PC-9 (cell line): ENCODE results near the gene AKR1A1. TPM values are rescaled to one million over a fixed set of nuclear protein-coding genes. Genes with fewer than 3 reads are reported as not detected.

Source experiments
- Bru-seq: library from RNA; stranded (reverse); fragments of 400-500 nt; gene quantifications from one replicate; lab custom pipeline; 2021; lab: Mats Ljungman, UMichigan
- BruChase-seq, 2 experiments: library from RNA; stranded (reverse); fragments of 400-500 nt; gene quantifications; one replicate each; lab custom pipeline; 2021; lab: Mats Ljungman, UMichigan
- BruUV-seq: library from RNA; stranded (reverse); fragments of 400-500 nt; replicated peaks from 2 replicates; lab custom pipeline; 2021; lab: Mats Ljungman, UMichigan
- CTCF ChIA-PET: fragments of 300-600 bp; sonication (Branson Sonifier 250); formaldehyde crosslinking; loops from one replicate; lab custom pipeline; 2022; ENCODE audit warnings: antibody characterized with exemption; lab: Charles Lee
- POLR2A ChIA-PET: fragments of 300-600 bp; sonication (Branson Sonifier 250); formaldehyde crosslinking; loops from one replicate; lab custom pipeline; 2022; ENCODE audit warnings: antibody characterized with exemption; ENCODE audit not compliant: unreplicated experiment; lab: Charles Lee
- DNase-seq, 2 experiments: peaks; one replicate each; pipeline versions ENCODE4 v3.0.0 to v3.0.0-alpha.2; 2015 to 2022; ENCODE audit warnings: mixed read lengths in 1 of 2
- H2AFZ ChIP-seq: fragments of 200-600 bp; sonication (generic); 2 replicates; pipeline ENCODE4 v1.8.1; 2017; ENCODE audit warnings: antibody characterized with exemption
- H3F3A ChIP-seq: fragments of 200-600 bp; sonication (generic); 2 replicates; pipeline ENCODE4 v1.8.1; 2017; ENCODE audit warnings: antibody characterized with exemption, mild to moderate bottlenecking, low read depth; ENCODE audit not compliant: insufficient read depth
- H3K27ac ChIP-seq: fragments of 200-600 bp; sonication (generic); 2 replicates; pipeline ENCODE4 v1.6.1; 2016; ENCODE audit warnings: mixed run types
- H3K27me3 ChIP-seq: fragments of 200-600 bp; sonication (generic); 2 replicates; pipeline ENCODE4 v1.6.1; 2016; ENCODE audit warnings: low read depth, mixed run types; ENCODE audit not compliant: insufficient read depth
- H3K36me3 ChIP-seq: fragments of 200-600 bp; sonication (generic); 2 replicates; pipeline ENCODE4 v1.6.1; 2016; ENCODE audit warnings: low read depth, mixed run types
- H3K4me1 ChIP-seq: fragments of 200-600 bp; sonication (generic); replicated peaks from 2 replicates; pipeline ENCODE4 v1.6.1; 2016; ENCODE audit warnings: mixed run types; ENCODE audit not compliant: insufficient read depth
- H3K4me2 ChIP-seq: fragments of 200-600 bp; sonication (generic); 2 replicates; pipeline ENCODE4 v1.6.1; 2017; ENCODE audit warnings: mixed run types
- H3K4me3 ChIP-seq: fragments of 200-600 bp; sonication (generic); 2 replicates; pipeline ENCODE4 v1.6.1; 2016; ENCODE audit warnings: mixed run types
- H3K79me2 ChIP-seq: fragments of 200-600 bp; sonication (generic); 2 replicates; pipeline ENCODE4 v1.6.1; 2017; ENCODE audit warnings: low read depth, mixed run types
- H3K9me2 ChIP-seq: fragments of 200-600 bp; sonication (generic); 2 replicates; pipeline ENCODE4 v1.8.1; 2017; ENCODE audit warnings: mild to moderate bottlenecking; ENCODE audit not compliant: insufficient read depth
- H3K9me3 ChIP-seq: fragments of 200-600 bp; sonication (generic); 2 replicates; pipeline ENCODE4 v1.8.1; 2016; ENCODE audit warnings: low read depth; ENCODE audit not compliant: insufficient read depth
- H4K20me1 ChIP-seq: fragments of 200-600 bp; sonication (generic); 2 replicates; pipeline ENCODE4 v1.8.1; 2017; ENCODE audit not compliant: insufficient read depth
- CTCF ChIP-seq: fragments of 200-600 bp; sonication (generic); conservative IDR thresholded peaks from 2 replicates; pipeline ENCODE4 v1.6.1; 2017; ENCODE audit warnings: mixed run types, antibody characterized with exemption, mild to moderate bottlenecking, moderate library complexity
- EZH2 ChIP-seq: fragments of 200-600 bp; sonication (generic); IDR thresholded peaks from 2 replicates; pipeline ENCODE4 v1.8.0; 2017; ENCODE audit warnings: antibody characterized with exemption, low read depth
- intact Hi-C: fragments of 100-400 bp; cut with micrococcal nuclease; formaldehyde crosslinking; loops from one replicate; pipeline ENCODE4 v1.10.0; 2022; ENCODE audit not compliant: unreplicated experiment
- long read RNA-seq: library from polyadenylated mRNA; stranded (forward); transcript quantifications from one replicate; pipeline ENCODE4 v2.0.0, GENCODE V29; 2022
- total RNA-seq: library from RNA; stranded (reverse); gene quantifications from 2 replicates; pipeline ENCODE4 v1.2.3, GENCODE V29; 2021

The AKR1A1 gene
- total RNA-seq: 202 and 277 TPM in 2 replicates
- percentile 85 among the genes with signal in this experiment for Bru-seq, nascent RNA
- percentile 82 among the genes with signal in this experiment for BruChase-seq, experiment 1, labeled RNA remaining after a 2-hour chase
- BruChase-seq, experiment 2, labeled RNA remaining after a 6-hour chase: percentile 80 among the genes with signal in this experiment
- long read RNA-seq, transcript AKR1A1-202 (10 exons, 1,818 nt): minor isoform, 61 of 215 reads
- long read RNA-seq, transcript AKR1A1-214 (10 exons, 1,360 nt): minor isoform, 15 of 215 reads
- long read RNA-seq, transcript AKR1A1-201 (9 exons, 1,166 nt): major isoform, 83 of 215 reads
- long read RNA-seq, partial matches to known transcripts: 21 of 215 reads
- long read RNA-seq, other reads (novel, unspliced or antisense): 32 of 215 reads

- Histone ChIP-seq H3K4me3 (peak within 1 kb of the TSS; percentile 89), H3K79me2 (peaks cover 27% of the 10 kb centered on the region), H3K9me2 (no peaks in the 10 kb centered on the region), H3K4me1 (peaks cover 24% of the 10 kb centered on the region), H3K4me2 (peak within 1 kb of the TSS; percentile 94), H4K20me1 (no peaks in the 10 kb centered on the region), H3K27me3 (no peaks in the 10 kb centered on the region), H3K27ac (peak within 1 kb of the TSS; percentile 86), H3K9me3 (no peaks in the 10 kb centered on the region), H3F3A (peaks cover 25% of the 10 kb centered on the region), H3K36me3 (0 out of 2 replicates have a peak, but pooled peaks cover 4% of the 10 kb centered on the region), H2AFZ (peak within 1 kb of the TSS; percentile 98)
- intact Hi-C loops: loop anchor here (1.0 kb wide), 1 partner anchor 28 kb away; no protein-coding TSS in a partner anchor
- TSS peak; percentile 97 for BruUV-seq
- peak; percentile 81 to 96 for DNase-seq
- ChIA-PET CTCF (interaction anchor here (0.6 to 0.9 kb wide), 3 partner anchors 201 to 539 kb away, joined by 3 to 10 read pairs (median 8); no protein-coding TSS in a partner anchor), POLR2A (interaction anchor here (0.6 to 1.5 kb wide), 14 partner anchors 25 to 877 kb away, joined by 3 to 18 read pairs (median 6); partner anchors contain the start of genes CCDC163, MMACHC and PRDX1)
- TF ChIP-seq EZH2 (no peak), CTCF (no peak)
These were observed at the start of gene AKR1A1 for GRCh38 chr1:45550401-45551351. Gene AKR1A1, plus strand, starts transcription at chr1:45550826. Its CDS starts 10,969 bp downstream, at chr1:45561795.

- POLR2A ChIA-PET: interaction anchor here (0.6 kb wide), 3 partner anchors 127 to 769 kb away, joined by 3 to 5 read pairs (median 5); no protein-coding TSS in a partner anchor
- peak overlapping the region; percentile 65; the same call in 1 of the 2 replicates for H3K4me3 ChIP-seq
- peaks cover 21% of the 10 kb centered on the region for H3F3A ChIP-seq
- intact Hi-C loops: loop anchor here (5.0 to 10.0 kb wide), 2 partner anchors 186 to 303 kb away; partner anchors contain the start of genes GPBP1L1, MAST2 and TMEM69
- H3K27ac ChIP-seq: no peak overlapping the region
- CTCF ChIA-PET: interaction anchor here (1.1 kb wide), 1 partner anchor 8 kb away, joined by 3 read pairs; no protein-coding TSS in a partner anchor
- no peaks in the 10 kb centered on the region for H3K9me2 ChIP-seq
- peaks cover 18% of the 10 kb centered on the region for H3K4me1 ChIP-seq
- BruUV-seq: no TSS peak
- no peaks in the 10 kb centered on the region for H3K36me3 ChIP-seq
- no peaks in the 10 kb centered on the region for H3K9me3 ChIP-seq
- no peaks in the 10 kb centered on the region for H3K27me3 ChIP-seq
- TF ChIP-seq EZH2 (no peak), CTCF (no peak)
- DNase-seq: no peak
- H4K20me1 ChIP-seq: no peaks in the 10 kb centered on the region
- H3K4me2 ChIP-seq: peak overlapping the region; percentile 80
- H3K79me2 ChIP-seq: peaks cover 10% of the 10 kb centered on the region; the same call in 1 of the 2 replicates
- no peak overlapping the region for H2AFZ ChIP-seq
These were observed 49.1 kb upstream of the AKR1A1 start for GRCh38 chr1:45501505-45501859.
